ENCODE data around the gene GALT. TPM values are rescaled to one million over a fixed set of nuclear protein-coding genes. Genes with fewer than 3 reads are reported as not detected.
A peak's percentile ranks its signal among the peaks of the same experiment; 100 is the strongest.

The GALT gene
- total RNA-seq, 2 donors from 2014 or later: 49.6 to 50.5 TPM

DNA sequence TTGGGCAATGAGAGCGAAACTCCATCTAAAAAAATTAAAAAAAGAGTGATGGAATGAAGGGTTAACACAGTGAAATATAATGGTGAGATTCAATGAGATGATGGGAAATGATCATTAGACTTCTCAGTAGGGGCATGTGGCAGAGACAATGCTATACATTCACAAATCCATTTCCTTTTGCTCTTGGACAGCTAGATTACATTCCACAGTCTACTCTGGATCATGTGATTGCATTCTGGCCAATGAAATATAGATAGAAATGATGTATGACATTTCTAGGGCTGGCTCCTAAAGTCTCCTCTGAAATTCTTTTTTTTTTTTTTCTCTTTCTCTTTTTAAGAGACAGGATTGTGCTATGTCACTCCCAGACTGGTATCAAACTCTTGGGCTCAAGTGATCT lies 3.8 kb upstream of the GALT start:
- no peak for DNase-seq
- ATAC-seq: no peak
- intact Hi-C loops (cut with DNase I, micrococcal nuclease): no loop called here

DNA sequence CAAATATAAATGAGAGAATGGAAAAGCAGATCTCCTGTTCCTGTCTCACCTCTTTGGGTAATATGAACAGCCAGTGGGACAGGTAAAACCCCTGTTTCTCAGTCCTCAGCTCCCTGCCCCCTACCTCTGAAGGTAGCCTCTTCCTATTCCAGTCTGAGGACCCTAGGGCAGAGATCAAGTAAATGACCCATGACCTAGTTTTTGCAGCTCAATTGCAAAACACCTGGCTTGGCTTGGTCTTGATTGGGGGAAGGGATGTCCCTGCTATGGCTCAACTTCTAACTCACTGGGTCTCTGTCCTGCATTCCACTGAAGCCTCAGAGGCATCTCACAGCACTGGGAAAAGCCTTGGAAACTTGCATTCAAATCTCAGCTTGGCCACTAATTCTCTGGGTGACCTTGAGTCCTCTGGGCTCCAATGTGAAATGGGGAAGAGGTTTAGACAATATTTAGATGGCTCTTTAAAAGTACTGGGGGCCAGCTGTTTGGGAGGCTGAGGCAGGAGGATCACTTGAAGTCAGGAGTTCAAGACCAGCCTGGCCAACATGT lies 1.6 kb upstream of the GALT start:
- intact Hi-C loops (cut with DNase I, micrococcal nuclease): no loop called here
- no peak for DNase-seq
- ATAC-seq: no peak

DNA sequence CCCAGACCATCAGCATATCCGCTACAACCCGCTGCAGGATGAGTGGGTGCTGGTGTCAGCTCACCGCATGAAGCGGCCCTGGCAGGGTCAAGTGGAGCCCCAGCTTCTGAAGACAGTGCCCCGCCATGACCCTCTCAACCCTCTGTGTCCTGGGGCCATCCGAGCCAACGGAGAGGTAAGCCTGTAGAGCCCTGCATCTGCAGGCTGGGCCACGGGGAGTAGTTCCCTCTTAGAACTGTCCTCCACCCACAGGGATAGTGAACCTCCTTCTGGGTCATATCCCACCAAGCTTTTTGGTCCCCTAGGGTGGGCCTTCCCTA lies 569 bp downstream of the GALT start:
- intact Hi-C loops (cut with DNase I, micrococcal nuclease): no loop called here
- ATAC-seq: no peak
- DNase-seq: no peak

DNA sequence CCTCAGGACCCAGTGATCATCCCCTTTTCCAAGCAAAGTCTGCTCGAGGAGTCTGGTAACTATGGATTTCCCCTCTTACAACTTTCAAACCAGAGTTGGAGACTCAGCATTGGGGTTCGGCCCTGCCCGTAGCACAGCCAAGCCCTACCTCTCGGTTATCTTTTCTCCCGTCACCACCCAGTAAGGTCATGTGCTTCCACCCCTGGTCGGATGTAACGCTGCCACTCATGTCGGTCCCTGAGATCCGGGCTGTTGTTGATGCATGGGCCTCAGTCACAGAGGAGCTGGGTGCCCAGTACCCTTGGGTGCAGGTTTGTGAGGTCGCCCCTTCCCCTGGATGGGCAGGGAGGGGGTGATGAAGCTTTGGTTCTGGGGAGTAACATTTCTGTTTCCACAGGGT lies 1.2 kb downstream of the GALT start:
- intact Hi-C loops (cut with DNase I, micrococcal nuclease): no loop called here
- DNase-seq (no peak), ATAC-seq (no peak)

DNA sequence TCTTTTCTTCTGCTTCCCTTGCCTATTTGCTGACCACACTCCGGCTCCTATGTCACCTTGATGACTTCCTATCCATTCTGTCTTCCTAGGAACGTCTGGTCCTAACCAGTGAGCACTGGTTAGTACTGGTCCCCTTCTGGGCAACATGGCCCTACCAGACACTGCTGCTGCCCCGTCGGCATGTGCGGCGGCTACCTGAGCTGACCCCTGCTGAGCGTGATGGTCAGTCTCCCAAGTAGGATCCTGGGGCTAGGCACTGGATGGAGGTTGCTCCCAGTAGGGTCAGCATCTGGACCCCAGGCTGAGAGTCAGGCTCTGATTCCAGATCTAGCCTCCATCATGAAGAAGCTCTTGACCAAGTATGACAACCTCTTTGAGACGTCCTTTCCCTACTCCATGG lies 2.2 kb downstream of the GALT start:
- ATAC-seq: no peak
- intact Hi-C loops (cut with DNase I, micrococcal nuclease): no loop called here
- DNase-seq: no peak

DNA sequence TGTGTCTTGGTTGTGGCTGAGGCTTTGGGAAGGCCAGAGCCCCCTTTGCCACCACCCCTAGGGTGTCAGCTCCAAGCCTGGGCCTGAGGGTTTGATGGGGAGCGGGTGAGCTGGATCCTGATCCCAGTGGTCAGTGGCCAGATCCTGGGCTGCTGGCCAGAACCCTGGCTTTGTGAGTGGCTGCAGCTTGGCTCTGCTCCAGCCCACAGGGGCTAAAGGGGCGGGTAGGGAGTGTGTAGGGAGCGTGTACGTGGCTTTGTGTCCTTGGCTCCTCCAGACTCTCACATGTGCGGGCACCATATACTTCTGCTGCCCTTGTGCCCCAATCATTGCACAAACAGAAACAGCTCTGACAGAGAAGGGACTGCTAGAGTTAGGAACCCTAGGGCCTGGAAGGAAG lies 4.3 kb downstream of the GALT start:
- DNase-seq (peak in 1 of 2 donors; percentile 24), ATAC-seq (no peak)
- intact Hi-C loops (cut with DNase I, micrococcal nuclease): no loop called here

DNA sequence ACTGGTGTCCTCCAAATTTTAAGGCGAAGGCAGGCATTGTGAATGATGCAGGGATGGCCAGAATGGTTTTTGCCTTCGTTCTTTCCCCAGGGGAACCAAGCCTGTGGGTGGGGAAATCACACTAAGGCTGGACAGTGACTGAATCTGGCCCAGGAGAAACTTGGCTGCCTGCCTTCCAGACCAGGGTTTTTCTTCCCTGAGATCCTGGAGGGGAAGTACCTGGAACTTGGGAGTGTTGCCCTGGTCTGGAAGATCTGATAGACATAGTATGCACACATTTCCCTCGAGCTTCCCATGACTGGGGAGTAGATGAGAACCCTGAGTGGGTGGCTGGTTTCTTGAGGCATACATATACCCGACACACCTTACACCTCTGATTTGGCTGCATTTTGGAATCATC lies 4.8 kb downstream of the GALT start:
- DNase-seq (peak; percentile 52 to 62), ATAC-seq (peak; percentile 8)
- intact Hi-C loops (cut with DNase I, micrococcal nuclease): no loop called here

DNA sequence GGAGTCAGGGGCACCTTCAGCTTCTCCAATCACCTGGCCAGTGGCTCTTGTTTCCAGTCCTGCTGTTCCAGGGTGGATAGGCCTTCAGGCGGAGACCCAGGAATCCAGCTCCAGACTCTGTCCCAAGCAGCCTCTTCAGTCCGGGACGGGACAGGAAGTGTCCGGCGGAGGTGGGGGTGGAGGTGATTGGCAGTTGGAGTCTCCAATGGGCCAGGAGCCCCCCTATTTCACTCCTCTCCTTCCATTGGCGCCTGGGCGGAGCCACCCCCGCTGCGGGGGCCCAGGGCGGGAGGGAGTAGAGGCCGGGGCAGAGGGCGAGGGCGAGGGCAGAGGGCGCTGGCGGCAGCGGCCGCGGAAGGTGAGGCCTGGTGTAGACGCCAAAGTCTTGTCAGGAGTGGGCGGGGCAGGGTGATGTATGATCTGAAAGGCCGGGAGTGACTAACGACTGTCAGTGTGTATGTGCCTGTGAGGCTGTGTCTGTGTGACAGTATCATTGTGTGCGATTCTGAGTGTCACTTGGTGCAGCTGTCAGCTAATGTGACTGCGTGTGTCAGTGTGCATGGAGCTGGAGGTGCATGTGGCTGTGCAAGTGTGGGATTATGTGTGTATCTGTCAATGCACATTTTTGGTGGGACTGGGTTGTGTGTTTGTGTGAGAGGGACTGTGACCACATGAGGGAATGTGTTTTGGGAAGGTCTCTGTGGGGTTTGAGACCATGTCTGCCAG lies 5.6 kb downstream of the GALT start, which contains the start of gene IL11RA:
IL11RA (plus strand) TSS at position 310 of the 726 bp plus-strand sequence. CDS start 3,033 bp downstream, outside the sequence.
- DNase-seq: peak; percentile 90 to 94
- ATAC-seq: peak; percentile 85
- intact Hi-C loops (cut with DNase I, micrococcal nuclease): no loop called here

DNA sequence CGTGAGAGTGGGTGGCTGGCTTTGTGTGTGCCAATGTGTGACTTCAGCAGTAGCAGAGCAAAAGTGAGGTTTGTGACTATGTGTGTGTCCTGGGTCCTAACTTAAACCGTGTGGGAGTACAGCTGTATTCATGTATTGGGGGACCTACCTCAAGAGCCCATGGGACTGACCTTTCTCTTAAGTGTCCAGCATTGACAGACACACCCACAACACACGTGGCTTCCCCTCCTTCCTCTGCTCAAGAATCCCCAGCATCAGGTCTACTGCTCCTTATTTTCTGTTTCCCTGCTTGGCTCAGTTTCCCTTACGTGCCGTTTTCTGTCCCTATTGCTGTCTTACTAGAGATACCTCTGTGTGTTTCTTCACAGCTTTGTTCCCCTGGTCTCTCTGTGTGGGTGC lies 6.1 kb downstream of the GALT start:
- peak; percentile 9 for ATAC-seq
- DNase-seq: no peak
- intact Hi-C loops (cut with DNase I, micrococcal nuclease): no loop called here

DNA sequence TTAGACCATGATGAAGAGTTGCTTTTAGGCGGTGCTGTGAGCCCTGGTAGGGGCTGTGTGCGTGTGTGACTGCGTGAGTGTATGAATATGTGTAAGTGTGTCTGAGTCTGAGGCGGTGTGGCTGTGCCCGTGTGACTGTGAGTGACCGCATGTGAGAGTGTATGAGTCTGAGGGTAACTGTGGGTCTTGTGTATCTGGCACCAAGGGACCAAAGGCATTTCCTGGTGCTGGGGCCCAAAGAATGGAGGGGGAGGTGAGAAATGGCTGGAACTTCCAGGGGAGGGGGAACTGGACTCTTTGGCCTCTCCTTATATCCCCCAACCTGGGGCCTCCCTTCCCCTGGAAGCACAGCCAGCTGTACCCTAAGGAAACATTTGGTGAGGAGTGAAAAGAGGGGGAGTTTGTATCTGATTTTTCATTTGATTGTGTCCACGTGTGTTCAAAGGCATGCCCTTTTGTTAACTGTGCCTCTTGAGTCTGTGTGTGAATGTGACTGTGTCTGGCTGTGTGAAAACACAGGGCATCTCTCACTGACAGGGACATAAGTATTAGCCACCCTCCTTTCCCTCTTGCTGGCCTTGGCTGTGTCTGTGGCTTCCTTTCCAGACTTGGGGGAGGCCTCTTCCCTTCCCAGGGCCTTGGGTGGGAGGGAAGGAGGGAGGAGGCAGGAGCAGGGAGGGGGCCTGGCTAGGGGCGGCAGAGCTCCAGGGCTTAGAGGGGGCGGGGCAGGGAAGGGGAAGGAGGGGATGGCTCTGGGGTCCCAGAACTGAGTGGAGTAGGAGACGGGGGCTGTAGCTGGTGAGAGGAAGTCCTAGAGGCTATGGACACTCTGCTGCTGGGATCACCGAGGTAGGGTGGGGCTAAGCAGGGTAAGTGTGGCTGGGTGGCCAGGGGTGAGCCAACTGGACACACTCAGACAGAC lies 6.9 kb downstream of the GALT start:
- DNase-seq: peak in 1 of 2 donors; percentile 14
- no peak for ATAC-seq
- intact Hi-C loops (cut with DNase I, micrococcal nuclease): no loop called here

DNA sequence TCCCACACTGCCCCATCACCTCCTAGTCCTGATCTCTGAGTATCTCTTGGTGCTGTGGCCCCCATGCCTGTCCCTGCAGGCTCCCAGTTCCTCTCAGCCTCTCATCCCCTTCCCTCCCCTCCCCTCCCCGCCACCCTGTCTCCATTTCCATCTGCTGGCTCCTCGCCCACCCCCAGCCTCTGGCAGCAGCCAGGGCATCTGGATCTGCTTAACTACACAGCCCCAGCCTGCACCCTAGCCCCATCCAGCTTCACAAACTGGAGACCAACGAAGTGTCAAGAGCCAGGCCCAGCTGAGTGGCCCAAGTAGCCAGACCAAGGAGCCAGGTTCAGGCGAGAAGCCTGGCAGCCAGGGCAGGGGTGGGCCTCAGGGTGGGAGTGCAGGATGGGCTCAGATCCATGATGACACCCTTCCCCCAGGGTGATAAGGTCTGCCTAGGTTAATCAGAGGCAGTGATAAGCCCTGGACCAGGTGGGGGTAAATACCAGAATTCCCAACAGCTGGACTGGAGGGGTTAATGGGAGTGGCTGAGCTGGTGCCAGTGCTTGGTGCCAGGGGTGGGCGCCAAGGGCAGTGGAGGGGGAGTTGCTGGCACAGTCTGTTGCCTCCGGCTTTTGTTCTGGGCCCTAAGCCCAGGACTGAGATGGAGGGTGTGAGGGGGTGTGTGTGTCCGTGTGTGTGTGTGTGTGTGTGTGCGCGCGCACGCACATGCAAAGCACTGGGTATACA lies 8.0 kb downstream of the GALT start:
- no peak for ATAC-seq
- DNase-seq: peak; percentile 51 to 81
- intact Hi-C loops (cut with DNase I, micrococcal nuclease): no loop called here

DNA sequence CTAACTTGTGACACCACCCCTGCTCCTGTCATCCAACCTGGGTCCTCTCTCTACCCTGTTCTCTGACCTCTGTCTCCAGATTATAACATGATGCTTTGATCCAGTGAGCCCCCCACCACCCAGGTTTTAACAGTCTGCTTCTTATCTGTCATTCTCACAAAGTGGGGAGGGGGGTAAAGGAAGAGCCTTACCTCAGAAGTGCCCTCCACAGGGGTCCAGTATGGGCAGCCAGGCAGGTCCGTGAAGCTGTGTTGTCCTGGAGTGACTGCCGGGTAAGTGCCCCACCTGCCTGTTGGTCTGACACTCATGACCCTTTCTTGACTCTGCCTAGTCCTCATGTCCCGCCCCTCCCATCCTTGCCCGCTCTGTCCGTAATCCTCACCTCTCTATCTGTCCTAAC lies 8.9 kb downstream of the GALT start:
- intact Hi-C loops (cut with DNase I, micrococcal nuclease): no loop called here
- ATAC-seq (no peak), DNase-seq (no peak)

DNA sequence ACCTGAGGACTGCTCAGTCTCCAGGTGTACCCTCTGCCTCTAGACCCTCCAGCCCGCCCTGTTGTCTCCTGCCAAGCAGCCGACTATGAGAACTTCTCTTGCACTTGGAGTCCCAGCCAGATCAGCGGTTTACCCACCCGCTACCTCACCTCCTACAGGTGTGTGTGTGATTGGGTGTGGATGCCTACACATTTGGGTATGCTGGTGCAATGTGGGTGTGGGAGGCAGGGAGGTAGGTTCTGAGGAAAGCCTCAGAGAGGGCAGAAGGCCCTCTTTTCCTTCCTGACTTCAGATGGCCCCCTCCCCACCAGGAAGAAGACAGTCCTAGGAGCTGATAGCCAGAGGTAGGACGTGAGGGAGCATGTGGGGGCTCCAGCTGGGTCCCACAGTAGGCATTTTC lies 10.5 kb downstream of the GALT start:
- intact Hi-C loops (cut with DNase I, micrococcal nuclease): no loop called here
- no peak for ATAC-seq
- no peak for DNase-seq

DNA sequence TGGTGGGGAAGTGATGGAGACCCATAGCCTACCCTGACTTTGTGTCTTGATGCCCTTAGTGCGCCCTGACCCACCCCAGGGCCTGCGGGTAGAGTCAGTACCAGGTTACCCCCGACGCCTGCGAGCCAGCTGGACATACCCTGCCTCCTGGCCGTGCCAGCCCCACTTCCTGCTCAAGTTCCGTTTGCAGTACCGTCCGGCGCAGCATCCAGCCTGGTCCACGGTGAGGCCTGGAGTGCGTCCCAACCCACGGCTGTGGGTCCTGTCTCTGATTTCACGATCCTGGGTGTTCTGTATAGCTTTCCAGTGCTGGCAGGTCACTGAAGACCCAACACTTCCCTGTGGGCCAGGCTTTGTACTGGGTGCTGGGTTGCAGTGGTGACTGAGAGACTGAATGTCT lies 12.0 kb downstream of the GALT start:
- DNase-seq (no peak), ATAC-seq (no peak)
- intact Hi-C loops (cut with DNase I, micrococcal nuclease): no loop called here

DNA sequence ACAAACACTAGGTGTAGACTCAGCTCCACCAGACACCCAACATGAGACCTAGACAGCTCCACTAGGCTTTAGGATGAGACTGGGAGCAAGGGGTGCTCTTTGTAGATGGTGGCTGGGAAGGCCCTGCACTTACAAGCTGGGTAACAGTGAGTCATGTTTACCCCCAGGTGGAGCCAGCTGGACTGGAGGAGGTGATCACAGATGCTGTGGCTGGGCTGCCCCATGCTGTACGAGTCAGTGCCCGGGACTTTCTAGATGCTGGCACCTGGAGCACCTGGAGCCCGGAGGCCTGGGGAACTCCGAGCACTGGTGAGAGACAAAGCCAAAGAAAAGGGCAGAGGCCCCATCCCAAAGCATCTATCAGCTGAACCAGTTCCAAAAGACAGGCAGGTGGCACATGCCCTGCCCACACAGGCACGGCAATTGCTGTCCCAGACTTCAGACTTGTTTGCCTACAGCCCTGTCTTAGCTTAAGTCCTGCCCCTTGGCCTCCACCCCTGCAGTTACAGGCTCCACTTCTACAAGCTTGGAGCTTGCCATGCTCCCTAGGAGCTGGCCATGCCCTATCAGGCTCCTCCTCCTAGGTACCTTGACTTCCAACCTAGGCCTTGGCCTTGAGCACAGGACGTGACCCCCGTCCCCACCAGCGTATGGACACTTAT lies 13.2 kb downstream of the GALT start:
- peak; percentile 42 to 52 for DNase-seq
- ATAC-seq: peak; percentile 69
- intact Hi-C loops (cut with DNase I, micrococcal nuclease): no loop called here

DNA sequence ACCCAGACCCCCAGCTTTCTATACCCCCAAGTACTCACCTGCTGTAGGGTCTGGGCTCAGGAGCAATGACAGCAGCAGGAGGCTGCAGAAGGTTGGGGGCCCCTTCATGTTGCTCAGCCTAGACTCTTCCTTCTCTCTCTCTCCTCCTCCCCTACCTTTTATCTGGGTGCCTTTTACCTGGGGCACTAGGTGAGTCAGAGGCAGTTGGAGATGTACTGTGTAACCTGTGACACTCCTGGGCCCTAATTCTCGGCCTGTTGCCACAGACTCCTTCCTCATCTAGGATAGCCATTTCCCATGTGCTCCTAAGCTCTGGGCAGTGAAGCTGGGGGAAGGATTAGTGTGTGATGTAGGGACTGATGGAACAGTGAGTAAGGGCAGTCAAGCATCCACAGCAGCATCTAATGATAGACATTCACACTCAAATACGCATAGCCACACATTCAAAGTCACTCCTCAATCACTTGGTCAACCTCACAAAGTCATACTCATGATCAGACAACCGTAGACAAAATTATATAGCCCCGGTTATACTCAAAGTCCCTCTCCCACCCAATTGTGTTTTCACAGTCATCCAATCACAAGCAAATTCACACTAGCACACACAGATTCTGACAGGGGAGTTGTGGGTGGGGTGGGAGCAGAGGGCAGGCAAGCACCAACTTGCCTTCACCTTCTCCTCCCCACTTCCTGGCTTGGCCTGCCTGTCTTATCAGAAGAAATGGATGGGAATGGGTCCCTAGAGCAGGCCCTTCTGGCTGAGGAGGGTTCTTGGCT lies 16.2 kb downstream of the GALT start, which contains the start of gene CCL27:
CCL27 (minus strand) TSS at position 132 of the 777 bp plus-strand sequence; CDS start at position 108, 24 bp downstream.
- no peak for ATAC-seq
- intact Hi-C loops (cut with DNase I, micrococcal nuclease): no loop called here
- no peak for DNase-seq

DNA sequence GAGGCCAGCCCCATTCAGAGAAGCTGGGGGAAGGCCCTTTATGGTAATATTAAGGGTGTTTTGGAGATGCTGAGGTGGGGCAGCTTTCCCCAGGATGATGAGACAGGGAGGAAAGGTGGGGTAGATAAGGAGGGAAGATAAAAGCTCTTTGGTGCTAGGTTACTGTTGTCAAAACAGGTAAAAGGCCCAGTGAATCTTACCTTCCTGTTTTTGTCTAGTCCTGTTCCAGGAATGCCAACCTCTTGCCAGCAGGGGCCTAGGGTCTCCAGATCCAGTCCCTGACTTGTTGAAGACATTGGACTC lies 16.8 kb downstream of the GALT start:
- DNase-seq (no peak), ATAC-seq (no peak)
- intact Hi-C loops (cut with DNase I, micrococcal nuclease): no loop called here

All from left colon (tissue), 2 donors.